Neural cell (in vitro differentiated cells): ENCODE data around the gene MAPK1. TPM values are rescaled to one million over a fixed set of nuclear protein-coding genes. Genes with fewer than 3 reads are reported as not detected.

Source experiments
- H2AFZ ChIP-seq: fragments of 200-600, 300-800 bp; sonication (generic), shearing (Covaris generic); 2 replicates; pipeline ENCODE4 v1.6.0; 2014; ENCODE audit warnings: low read depth, mild to moderate bottlenecking, antibody characterized with exemption, low read length, moderate library complexity
- H3F3A ChIP-seq: fragments of 200-600 bp; shearing (Covaris generic); 2 replicates; pipeline ENCODE4 v1.6.1; 2016; ENCODE audit warnings: mild to moderate bottlenecking, moderate library complexity, mixed read lengths, antibody characterized with exemption, low read length; ENCODE audit not compliant: insufficient read depth, poor library complexity, severe bottlenecking
- H3K27ac ChIP-seq: fragments of 200-600, 300-800 bp; sonication (generic), shearing (Covaris generic); 2 replicates; pipeline ENCODE4 v1.5.1; 2014; ENCODE audit warnings: mild to moderate bottlenecking, low read length, moderate library complexity
- H3K27me3 ChIP-seq: fragments of 300-800, 200-600 bp; sonication (generic), shearing (Covaris generic); 2 replicates; pipeline ENCODE4 v1.6.0; 2014; ENCODE audit warnings: mild to moderate bottlenecking, low read depth, low read length, moderate library complexity; ENCODE audit not compliant: insufficient read depth
- H3K36me3 ChIP-seq: fragments of 300-800, 200-600 bp; sonication (generic), shearing (Covaris generic); 2 replicates; pipeline ENCODE4 v1.5.1; 2014; ENCODE audit warnings: mild to moderate bottlenecking, antibody characterized with exemption, low read length, moderate library complexity; ENCODE audit not compliant: insufficient read depth
- H3K4me2 ChIP-seq: fragments of 300-800, 200-600 bp; sonication (generic), shearing (Covaris generic); 2 replicates; pipeline ENCODE4 v1.6.0; 2014; ENCODE audit warnings: mild to moderate bottlenecking, low read length
- H3K4me3 ChIP-seq: fragments of 300-800, 200-600 bp; sonication (generic), shearing (Covaris generic); 2 replicates; pipeline ENCODE4 v1.5.1; 2014; ENCODE audit warnings: mild to moderate bottlenecking, low read length, moderate library complexity
- H3K79me2 ChIP-seq: fragments of 200-600 bp; shearing (Covaris generic); replicated peaks from 2 replicates; pipeline ENCODE4 v1.6.0; 2014; ENCODE audit warnings: mild to moderate bottlenecking, low read length, moderate library complexity; ENCODE audit not compliant: insufficient read depth
- H3K9ac ChIP-seq: fragments of 300-800, 200-600 bp; sonication (generic), shearing (Covaris generic); 2 replicates; pipeline ENCODE4 v1.6.1; 2016; ENCODE audit warnings: mild to moderate bottlenecking, low read length, mixed read lengths
- H3K9me2 ChIP-seq: fragments of 200-600 bp; shearing (Covaris generic); 2 replicates; pipeline ENCODE4 v1.6.1; 2016; ENCODE audit warnings: mild to moderate bottlenecking, low read length, mixed read lengths; ENCODE audit not compliant: insufficient read depth
- H3K9me3 ChIP-seq: fragments of 200-600, 300-800 bp; sonication (generic), shearing (Covaris generic); 2 replicates; pipeline ENCODE4 v1.6.1; 2016; ENCODE audit warnings: mild to moderate bottlenecking, mixed run types, low read length, moderate library complexity, mixed read lengths
- H4K20me1 ChIP-seq: fragments of 200-600 bp; shearing (Covaris generic); 2 replicates; pipeline ENCODE4 v1.6.1; 2016; ENCODE audit warnings: mild to moderate bottlenecking, mixed run types; ENCODE audit not compliant: insufficient read depth
- EP300 ChIP-seq: fragments of 450-650 bp; conservative IDR thresholded peaks from 2 replicates; pipeline ENCODE4 v1.6.1; 2014; ENCODE audit warnings: antibody characterized with exemption, mild to moderate bottlenecking, moderate library complexity; ENCODE audit not compliant: poor library complexity, severe bottlenecking
- EZH2 ChIP-seq: fragments of 200-600, 300-800 bp; shearing (Covaris generic), sonication (generic); IDR thresholded peaks from 2 replicates; pipeline ENCODE4 v1.6.1; 2014; ENCODE audit warnings: antibody characterized with exemption, low read length, borderline replicate concordance, mild to moderate bottlenecking; ENCODE audit not compliant: insufficient read depth, poor library complexity, severe bottlenecking
- MXI1 ChIP-seq: fragments of 450-650 bp; conservative IDR thresholded peaks from 2 replicates; pipeline ENCODE4 v1.6.1; 2014; ENCODE audit warnings: antibody characterized with exemption, mild to moderate bottlenecking; ENCODE audit not compliant: poor library complexity, severe bottlenecking
- POLR2AphosphoS5 ChIP-seq: IDR thresholded peaks from 2 replicates; pipeline ENCODE4 v1.6.1; 2012
- RAD21 ChIP-seq: fragments of 450-650 bp; conservative IDR thresholded peaks from 2 replicates; pipeline ENCODE4 v1.6.1; 2014; ENCODE audit warnings: antibody characterized with exemption, mild to moderate bottlenecking, moderate library complexity
- REST ChIP-seq: IDR thresholded peaks from 2 replicates; pipeline ENCODE4 v1.6.1; 2012; ENCODE audit warnings: borderline replicate concordance
- SMC3 ChIP-seq: fragments of 450-650 bp; conservative IDR thresholded peaks from 2 replicates; pipeline ENCODE4 v1.6.1; 2014; ENCODE audit warnings: antibody characterized with exemption, mild to moderate bottlenecking, moderate library complexity; ENCODE audit not compliant: poor library complexity
- TAF1 ChIP-seq: IDR thresholded peaks from 2 replicates; pipeline ENCODE4 v1.6.1; 2012; ENCODE audit warnings: low read depth
- polyA plus RNA-seq: library from polyadenylated mRNA; depleted of rRNA; stranded (reverse); fragments of >200 nt; gene quantifications from 2 replicates; pipeline ENCODE4 v1.2.3, GENCODE V29; 2014
- TF ChIP-seq, protein P1 (sequence below): fragments of 450-650 bp; IDR thresholded peaks from 2 replicates; pipeline ENCODE4 v1.5.1; 2014; ENCODE audit warnings: antibody characterized with exemption, mild to moderate bottlenecking, moderate library complexity; ENCODE audit not compliant: poor library complexity, severe bottlenecking

The MAPK1 gene
- polyA plus RNA-seq, 1 donor from 2014 or later, result 43.3 TPM

- Histone ChIP-seq H3K9ac (no peak overlapping the region), H3K79me2 (no peaks in the 10 kb centered on the region), H4K20me1 (no peaks in the 10 kb centered on the region), H3K36me3 (no peaks in the 10 kb centered on the region), H3F3A (no peaks in the 10 kb centered on the region), H3K27ac (no peak overlapping the region), H3K9me3 (no peaks in the 10 kb centered on the region), H3K9me2 (no peaks in the 10 kb centered on the region), H3K4me2 (no peak overlapping the region), H2AFZ (no peak overlapping the region), H3K4me3 (no peak overlapping the region), H3K27me3 (no peaks in the 10 kb centered on the region)
- TF ChIP-seq EP300 (no peak), POLR2AphosphoS5 (no peak), MXI1 (no peak), RAD21 (no peak), TAF1 (no peak), EZH2 (no peak), SMC3 (no peak)
- TF ChIP-seq, protein P1, sequence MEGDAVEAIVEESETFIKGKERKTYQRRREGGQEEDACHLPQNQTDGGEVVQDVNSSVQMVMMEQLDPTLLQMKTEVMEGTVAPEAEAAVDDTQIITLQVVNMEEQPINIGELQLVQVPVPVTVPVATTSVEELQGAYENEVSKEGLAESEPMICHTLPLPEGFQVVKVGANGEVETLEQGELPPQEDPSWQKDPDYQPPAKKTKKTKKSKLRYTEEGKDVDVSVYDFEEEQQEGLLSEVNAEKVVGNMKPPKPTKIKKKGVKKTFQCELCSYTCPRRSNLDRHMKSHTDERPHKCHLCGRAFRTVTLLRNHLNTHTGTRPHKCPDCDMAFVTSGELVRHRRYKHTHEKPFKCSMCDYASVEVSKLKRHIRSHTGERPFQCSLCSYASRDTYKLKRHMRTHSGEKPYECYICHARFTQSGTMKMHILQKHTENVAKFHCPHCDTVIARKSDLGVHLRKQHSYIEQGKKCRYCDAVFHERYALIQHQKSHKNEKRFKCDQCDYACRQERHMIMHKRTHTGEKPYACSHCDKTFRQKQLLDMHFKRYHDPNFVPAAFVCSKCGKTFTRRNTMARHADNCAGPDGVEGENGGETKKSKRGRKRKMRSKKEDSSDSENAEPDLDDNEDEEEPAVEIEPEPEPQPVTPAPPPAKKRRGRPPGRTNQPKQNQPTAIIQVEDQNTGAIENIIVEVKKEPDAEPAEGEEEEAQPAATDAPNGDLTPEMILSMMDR, result no peak
Observed at GRCh38 chr22:21711851-21712250, 155.6 kb downstream of the MAPK1 start.

- Histone ChIP-seq H3K36me3 (no peaks in the 10 kb centered on the region), H2AFZ (no peak overlapping the region), H3K79me2 (no peaks in the 10 kb centered on the region)
Observed at GRCh38 chr22:21710156-21710555, 157.3 kb downstream of the MAPK1 start.

More at GRCh38 chr22:21710156-21710555, 157.3 kb downstream of the MAPK1 start:
- Histone ChIP-seq H3K9ac (no peak overlapping the region), H3K27me3 (no peaks in the 10 kb centered on the region), H3K27ac (no peak overlapping the region), H4K20me1 (no peaks in the 10 kb centered on the region), H3F3A (no peaks in the 10 kb centered on the region), H3K4me3 (no peak overlapping the region), H3K9me3 (no peaks in the 10 kb centered on the region), H3K9me2 (no peaks in the 10 kb centered on the region), H3K4me2 (no peak overlapping the region)
- TF ChIP-seq RAD21 (no peak), REST (no peak), POLR2AphosphoS5 (no peak), TAF1 (no peak), EP300 (no peak), EZH2 (no peak), MXI1 (no peak), SMC3 (no peak)
- TF ChIP-seq, protein P1, result no peak
